Left lung (tissue), 10 donors: ENCODE data around the gene PPP3CB. TPM values are rescaled to one million over a fixed set of nuclear protein-coding genes. Genes with fewer than 3 reads are reported as not detected.

Experiments used
- ATAC-seq: fragments of 200-7000 bp; cut with Tn5 transposase; one replicate; pipeline ENCODE4 v1.9.1; 2020; ENCODE audit warnings: moderate library complexity
- DNase-seq, 4 donors: peaks; one replicate each; pipeline ENCODE4 v3.0.0-alpha.2; 2013 to 2020
- H3K27ac ChIP-seq, 2 donors: fragments of 200-600 bp; sonication (generic) in 1 of 2; one replicate each; pipeline versions ENCODE4 v1.5.0 to v1.8.0; 2020 to 2021
- H3K27me3 ChIP-seq, 2 donors: fragments of 200-600 bp; sonication (generic) in 1 of 2; one replicate each; pipeline versions ENCODE4 v1.5.0 to v1.8.0; 2020 to 2021
- H3K36me3 ChIP-seq, 2 donors: fragments of 200-600 bp; sonication (generic) in 1 of 2; one replicate each; pipeline versions ENCODE4 v1.5.0 to v1.8.0; 2020 to 2021
- H3K4me1 ChIP-seq, 2 donors: fragments of 200-600 bp; one replicate each; pipeline ENCODE4 v1.8.0; 2021
- H3K4me3 ChIP-seq, 2 donors: fragments of 200-600 bp; sonication (generic) in 1 of 2; one replicate each; pipeline versions ENCODE4 v1.5.0 to v1.8.0; 2020 to 2021; ENCODE audit warnings: mild to moderate bottlenecking in 1 of 2
- H3K9me3 ChIP-seq, 2 donors: fragments of 200-600 bp; sonication (generic) in 1 of 2; one replicate each; pipeline versions ENCODE4 v1.5.0 to v1.8.0; 2020 to 2021
- CTCF ChIP-seq, 2 donors: fragments of 200-600 bp; sonication (generic) in 1 of 2; IDR thresholded peaks; one replicate each; pipeline versions ENCODE4 v1.5.0 to v1.8.0; 2021; ENCODE audit warnings: antibody characterized with exemption in 2 of 2
- intact Hi-C, 2 donors: fragments of 100-400 bp; cut with DNase I; formaldehyde crosslinking; loops; one replicate each; pipeline versions ENCODE4 v1.11.2 to v1.14.2; 2022
- polyA plus RNA-seq, 6 donors: library from polyadenylated mRNA; unstranded; fragments of 120-200 nt; gene quantifications; one replicate each; pipeline ENCODE4 v1.2.1, GENCODE V29; 2013; ENCODE audit not compliant: insufficient read length in 6 of 6
- total RNA-seq, 2 donors: library from RNA; stranded (reverse); fragmentation: NEBNext Ultra II Directional; extraction: Animal tissue kit (Norgen Biotek cat#: 25700); gene quantifications; one replicate each; pipeline ENCODE4 v1.2.1, GENCODE V29; 2021
- donor health status: DM: no; HTN: yes; CAD: no.
- donor health status: DM: no; HTN: no; CAD: no.

The PPP3CB gene
- total and polyA plus RNA-seq, 8 donors: 32.3 to 71.3 (median 67.4) TPM

GRCh38 chr10:73459683-73460314, 36.0 kb downstream of the PPP3CB start:
- Histone ChIP-seq H3K36me3 (peaks cover 0 to 52% of the 10 kb centered on the region in 2 donors), H3K9me3 (no peaks in the 10 kb centered on the region), H3K27ac (no peak overlapping the region), H3K4me1 (no peaks in the 10 kb centered on the region), H3K4me3 (no peak overlapping the region), H3K27me3 (no peaks in the 10 kb centered on the region)
- no peak for ATAC-seq
- DNase-seq: peak in 1 of 4 donors; percentile 2
- intact Hi-C loops: no loop called here
- no peak for TF ChIP-seq CTCF (IDR thresholded peaks at IDR 0.05)

GRCh38 chr10:73456187-73456890, 39.5 kb downstream of the PPP3CB start:
- TF ChIP-seq CTCF (IDR thresholded peaks at IDR 0.05): no peak
- no peak overlapping the region for H3K27ac ChIP-seq
- intact Hi-C loops: no loop called here

GRCh38 chr10:73449113-73449512, 46.7 kb downstream of the PPP3CB start:
- Histone ChIP-seq H3K4me1 (no peaks in the 10 kb centered on the region), H3K9me3 (no peaks in the 10 kb centered on the region), H3K4me3 (no peak overlapping the region), H3K36me3 (peaks cover 0 to 34% of the 10 kb centered on the region in 2 donors), H3K27ac (no peak overlapping the region), H3K27me3 (no peaks in the 10 kb centered on the region)
- TF ChIP-seq CTCF (IDR thresholded peaks at IDR 0.05): no peak
- no peak for ATAC-seq
- intact Hi-C loops: no loop called here
- DNase-seq: no peak

More at GRCh38 chr10:73456187-73456890, 39.5 kb downstream of the PPP3CB start:
- no peaks in the 10 kb centered on the region for H3K27me3 ChIP-seq
- no peaks in the 10 kb centered on the region for H3K9me3 ChIP-seq
- peaks cover 0 to 43% of the 10 kb centered on the region in 2 donors for H3K36me3 ChIP-seq
- DNase-seq (no peak), ATAC-seq (no peak)
- no peak overlapping the region for H3K4me3 ChIP-seq
- no peaks in the 10 kb centered on the region for H3K4me1 ChIP-seq

GRCh38 chr10:73448384-73448783, 47.4 kb downstream of the PPP3CB start:
- no peak overlapping the region for H3K4me3 ChIP-seq
- no peaks in the 10 kb centered on the region for H3K4me1 ChIP-seq
- H3K27ac ChIP-seq: no peak overlapping the region
- no peaks in the 10 kb centered on the region for H3K9me3 ChIP-seq
- peaks cover 0 to 30% of the 10 kb centered on the region in 2 donors for H3K36me3 ChIP-seq
- TF ChIP-seq CTCF (IDR thresholded peaks at IDR 0.05): no peak
- no peak for ATAC-seq
- intact Hi-C loops: no loop called here
- DNase-seq: no peak
- H3K27me3 ChIP-seq: no peaks in the 10 kb centered on the region

GRCh38 chr10:73446926-73447325, 48.9 kb downstream of the PPP3CB start:
- TF ChIP-seq CTCF (IDR thresholded peaks at IDR 0.05): no peak
- Histone ChIP-seq H3K4me3 (no peak overlapping the region), H3K27me3 (no peaks in the 10 kb centered on the region), H3K4me1 (no peaks in the 10 kb centered on the region), H3K9me3 (no peaks in the 10 kb centered on the region), H3K36me3 (peaks cover 0 to 31% of the 10 kb centered on the region in 2 donors), H3K27ac (no peak overlapping the region)
- intact Hi-C loops: no loop called here
- DNase-seq: no peak
- ATAC-seq: no peak
